Measurements from ENCODE around the gene N4BP2. TPM values are rescaled to one million over a fixed set of nuclear protein-coding genes. Genes with fewer than 3 reads are reported as not detected.

Gene N4BP2
- total RNA-seq, 1 experiment from 2014 or later: 18.0 TPM

- H3K36me3 ChIP-seq (replicated peaks; ENCODE audit: control insufficient read depth, insufficient read depth, low read length): no peaks in the 10 kb centered on the region
- 0 out of 2 replicates have a peak within 1 kb of the TSS, but pooled peaks have one; percentile 0 for H3K4me3 ChIP-seq (ENCODE audit: insufficient read depth, low read depth, low read length)
- no peaks in the 10 kb centered on the region for H3K27me3 ChIP-seq (ENCODE audit: control insufficient read depth, insufficient read depth, low read length)
- DNase-seq: no peak
These were observed 140.2 kb downstream of the N4BP2 start, which contains the start of gene RHOH for GRCh38 chr4:40196724-40197281. Gene RHOH, plus strand, starts transcription at chr4:40197031. Its CDS starts 46,356 bp downstream, at chr4:40243387.

GRCh38 chr4:40197879-40198689, 141.4 kb downstream of the N4BP2 start:
- no peaks in the 10 kb centered on the region for H3K36me3 ChIP-seq (replicated peaks; ENCODE audit: control insufficient read depth, insufficient read depth, low read length)
- H3K4me3 ChIP-seq (ENCODE audit: insufficient read depth, low read depth, low read length): no peak overlapping the region
- DNase-seq: no peak
- no peaks in the 10 kb centered on the region for H3K27me3 ChIP-seq (ENCODE audit: control insufficient read depth, insufficient read depth, low read length)

GRCh38 chr4:40199179-40199670, 142.6 kb downstream of the N4BP2 start:
- H3K27me3 ChIP-seq (ENCODE audit: control insufficient read depth, insufficient read depth, low read length): no peaks in the 10 kb centered on the region
- no peak overlapping the region for H3K4me3 ChIP-seq (ENCODE audit: insufficient read depth, low read depth, low read length)
- DNase-seq: no peak
- H3K36me3 ChIP-seq (replicated peaks; ENCODE audit: control insufficient read depth, insufficient read depth, low read length): no peaks in the 10 kb centered on the region

GRCh38 chr4:40199999-40200874, 143.6 kb downstream of the N4BP2 start:
- Histone ChIP-seq H3K27me3 (ENCODE audit: control insufficient read depth, insufficient read depth, low read length) (no peaks in the 10 kb centered on the region), H3K36me3 (replicated peaks; ENCODE audit: control insufficient read depth, insufficient read depth, low read length) (no peaks in the 10 kb centered on the region), H3K4me3 (ENCODE audit: insufficient read depth, low read depth, low read length) (no peak overlapping the region)
- no peak for DNase-seq

- no peak for DNase-seq
- no peaks in the 10 kb centered on the region for H3K27me3 ChIP-seq (ENCODE audit: control insufficient read depth, insufficient read depth, low read length)
- H3K36me3 ChIP-seq (replicated peaks; ENCODE audit: control insufficient read depth, insufficient read depth, low read length): no peaks in the 10 kb centered on the region
- H3K4me3 ChIP-seq (ENCODE audit: insufficient read depth, low read depth, low read length): no peak overlapping the region
These were observed 144.5 kb downstream of the N4BP2 start for GRCh38 chr4:40200875-40201801.

- Histone ChIP-seq H3K4me3 (ENCODE audit: insufficient read depth, low read depth, low read length) (no peak overlapping the region), H3K27me3 (ENCODE audit: control insufficient read depth, insufficient read depth, low read length) (no peaks in the 10 kb centered on the region)
These were observed 145.2 kb downstream of the N4BP2 start for GRCh38 chr4:40201898-40202297.

GRCh38 chr4:40202474-40202873, 145.8 kb downstream of the N4BP2 start:
- no peak for DNase-seq
- H3K27me3 ChIP-seq (ENCODE audit: control insufficient read depth, insufficient read depth, low read length): no peaks in the 10 kb centered on the region
- H3K36me3 ChIP-seq (replicated peaks; ENCODE audit: control insufficient read depth, insufficient read depth, low read length): no peaks in the 10 kb centered on the region
- H3K4me3 ChIP-seq (ENCODE audit: insufficient read depth, low read depth, low read length): no peak overlapping the region

More at GRCh38 chr4:40201898-40202297, 145.2 kb downstream of the N4BP2 start:
- no peak for DNase-seq
- H3K36me3 ChIP-seq (replicated peaks; ENCODE audit: control insufficient read depth, insufficient read depth, low read length): no peaks in the 10 kb centered on the region

GRCh38 chr4:40204507-40205258, 148.0 kb downstream of the N4BP2 start:
- Histone ChIP-seq H3K36me3 (replicated peaks; ENCODE audit: control insufficient read depth, insufficient read depth, low read length) (no peaks in the 10 kb centered on the region), H3K4me3 (ENCODE audit: insufficient read depth, low read depth, low read length) (no peak overlapping the region), H3K27me3 (ENCODE audit: control insufficient read depth, insufficient read depth, low read length) (no peaks in the 10 kb centered on the region)
- no peak for DNase-seq

GRCh38 chr4:40205259-40206198, 148.9 kb downstream of the N4BP2 start:
- H3K4me3 ChIP-seq (ENCODE audit: insufficient read depth, low read depth, low read length): no peak overlapping the region
- DNase-seq: no peak
- H3K27me3 ChIP-seq (ENCODE audit: control insufficient read depth, insufficient read depth, low read length): no peaks in the 10 kb centered on the region
- H3K36me3 ChIP-seq (replicated peaks; ENCODE audit: control insufficient read depth, insufficient read depth, low read length): no peaks in the 10 kb centered on the region

- no peak overlapping the region for H3K4me3 ChIP-seq (ENCODE audit: insufficient read depth, low read depth, low read length)
These were observed 149.8 kb downstream of the N4BP2 start for GRCh38 chr4:40206426-40206825.

More at GRCh38 chr4:40206426-40206825, 149.8 kb downstream of the N4BP2 start:
- no peak for DNase-seq
- H3K27me3 ChIP-seq (ENCODE audit: control insufficient read depth, insufficient read depth, low read length): no peaks in the 10 kb centered on the region
- no peaks in the 10 kb centered on the region for H3K36me3 ChIP-seq (replicated peaks; ENCODE audit: control insufficient read depth, insufficient read depth, low read length)

Data from H7 (cell line).